Urinary bladder (tissue), 4 donors: ENCODE measurements around the gene L3MBTL4. TPM values are rescaled to one million over a fixed set of nuclear protein-coding genes. Genes with fewer than 3 reads are reported as not detected.

Source experiments
- DNase-seq: peaks from one replicate; pipeline ENCODE4 v3.0.0-alpha.2; 2015; ENCODE audit errors: extremely low spot score
- H3K27ac ChIP-seq: one replicate; pipeline ENCODE4 v1.5.1; 2013; ENCODE audit warnings: low read depth, mild to moderate bottlenecking, moderate library complexity
- H3K36me3 ChIP-seq: one replicate; pipeline ENCODE4 v1.6.1; 2013; ENCODE audit warnings: mild to moderate bottlenecking, moderate library complexity; ENCODE audit not compliant: insufficient read depth
- H3K4me1 ChIP-seq: one replicate; pipeline ENCODE4 v1.6.1; 2013; ENCODE audit warnings: mild to moderate bottlenecking, moderate library complexity; ENCODE audit not compliant: insufficient read depth
- H3K4me3 ChIP-seq: one replicate; pipeline ENCODE4 v1.5.1; 2013; ENCODE audit warnings: low read depth, low read length
- WGBS: extraction: QIAGEN DNeasy Blood & Tissue Kit; methylation state at CpG from one replicate; pipeline ENCODE4 v1.1.7; 2013; 5-methylcytosine and 5-hydroxymethylcytosine counted together
- polyA plus RNA-seq: library from polyadenylated mRNA; stranded (reverse); fragments of 200-250 nt; gene quantifications from one replicate; pipeline ENCODE4 v1.2.3, GENCODE V29; 2013
- total RNA-seq: library from RNA; depleted of rRNA; stranded (reverse); fragments of >200 nt; gene quantifications from one replicate; pipeline ENCODE4 v1.2.3, GENCODE V29; 2014
- donor health status: healthy with polysubstance abuse.
- donor health status: healthy.

The L3MBTL4 gene
- total and polyA plus RNA-seq, 2 donors = 0.98 to 6.7 TPM

DNA sequence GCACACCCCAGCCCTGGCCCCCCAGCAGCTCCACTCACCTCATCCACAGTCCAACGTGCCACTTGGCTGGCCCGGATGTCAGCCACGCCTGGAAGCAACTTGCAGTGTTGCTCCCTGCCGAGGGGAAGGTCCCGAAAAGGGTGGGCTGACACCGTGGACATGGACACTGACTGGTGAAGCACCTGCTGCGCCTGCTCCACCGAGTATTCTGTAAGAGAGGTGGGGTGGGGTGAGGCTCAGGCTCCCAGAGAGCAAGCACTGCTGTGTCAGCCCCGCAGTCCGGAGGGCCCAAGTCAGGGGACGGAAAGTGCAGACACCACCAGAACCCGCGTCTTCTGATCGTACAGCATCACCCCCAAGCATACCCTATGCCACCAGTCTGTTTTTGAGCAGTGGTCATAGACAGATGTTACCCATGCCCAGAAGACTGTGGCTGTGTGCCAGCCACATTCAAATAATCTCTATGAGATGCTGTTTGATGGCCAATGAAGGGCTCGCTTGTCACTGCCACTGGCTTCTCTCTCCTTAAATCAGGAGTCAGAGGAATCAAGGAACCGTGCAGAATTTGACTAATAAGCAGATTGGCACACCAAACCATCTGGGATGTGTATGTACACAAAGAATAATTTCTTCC, 445.2 kb downstream of the L3MBTL4 start:
- WGBS = 85% methylated on average over 16 of the region's 16 CpGs
- H3K4me3 ChIP-seq = no peak overlapping the region
- H3K27ac ChIP-seq = no peak overlapping the region
- no peak for DNase-seq
- H3K36me3 ChIP-seq = no peaks in the 10 kb centered on the region
- no peaks in the 10 kb centered on the region for H3K4me1 ChIP-seq

DNA sequence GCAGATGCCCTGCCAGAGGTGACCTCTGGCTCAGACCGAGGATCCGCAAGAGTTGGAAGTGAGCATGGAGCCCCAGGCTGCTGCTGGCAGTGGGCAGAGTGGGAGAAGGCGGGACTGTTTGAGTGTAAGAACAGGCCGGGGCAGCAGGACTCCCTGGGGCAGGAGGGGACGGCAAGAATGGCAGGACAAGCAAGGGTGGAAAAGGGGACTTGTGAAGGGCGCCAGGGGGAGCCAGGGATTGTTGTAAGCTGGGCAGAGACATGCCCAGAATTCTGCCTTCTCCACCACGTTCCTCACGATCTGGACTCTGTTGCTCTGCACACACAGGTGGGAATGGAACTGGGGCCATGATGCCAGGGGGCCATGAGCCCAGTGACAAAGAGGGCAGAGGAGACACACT, 447.0 kb downstream of the L3MBTL4 start:
- 93% methylated on average over 8 of the region's 8 CpGs for WGBS
- Histone ChIP-seq H3K4me1 (no peaks in the 10 kb centered on the region), H3K27ac (no peak overlapping the region), H3K4me3 (no peak overlapping the region), H3K36me3 (no peaks in the 10 kb centered on the region)
- DNase-seq = no peak

DNA sequence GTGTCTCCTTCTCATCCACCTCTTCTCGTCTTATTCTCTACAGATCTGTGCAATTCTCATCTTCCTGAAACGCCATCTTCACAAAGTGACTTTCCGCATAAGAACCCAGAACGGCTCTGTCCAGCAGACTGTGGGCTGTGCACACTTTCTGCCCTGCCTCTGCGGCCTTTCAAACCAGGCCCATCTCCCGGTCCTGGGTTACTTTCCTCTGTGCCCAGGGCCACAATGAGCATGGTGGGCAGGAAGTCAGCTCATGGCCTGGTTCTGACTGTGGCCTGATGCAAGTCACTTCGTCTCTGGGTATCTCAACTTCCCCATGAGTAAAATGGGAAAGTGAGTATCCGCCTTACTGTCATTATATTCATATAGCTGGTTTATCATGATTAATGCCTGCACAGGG, 447.7 kb downstream of the L3MBTL4 start:
- Histone ChIP-seq H3K4me3 (no peak overlapping the region), H3K4me1 (no peaks in the 10 kb centered on the region), H3K36me3 (no peaks in the 10 kb centered on the region), H3K27ac (no peak overlapping the region)
- WGBS = 85% methylated on average over 8 of the region's 8 CpGs
- DNase-seq = no peak

DNA sequence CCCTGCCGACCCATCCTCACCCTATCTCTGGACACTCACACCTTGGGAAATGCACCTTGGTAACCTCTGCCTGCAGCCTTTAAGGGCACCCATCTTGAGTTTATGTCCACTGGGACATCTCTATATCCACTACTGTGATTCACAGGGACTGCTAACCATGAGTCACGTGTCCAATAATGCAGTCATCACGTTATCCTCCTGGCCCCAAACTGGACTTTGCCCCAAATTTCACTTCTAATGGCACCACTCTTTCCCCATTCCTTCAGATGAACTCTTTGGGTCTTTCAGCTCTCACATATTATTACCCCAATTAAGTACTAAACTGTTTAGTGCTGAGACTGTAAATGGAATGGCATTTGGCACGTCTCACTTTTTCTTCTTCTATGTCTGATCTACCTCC, 448.2 kb downstream of the L3MBTL4 start:
- H3K36me3 ChIP-seq = no peaks in the 10 kb centered on the region
- H3K27ac ChIP-seq = no peak overlapping the region
- 75% methylated on average over 4 of the region's 4 CpGs for WGBS
- H3K4me3 ChIP-seq = no peak overlapping the region
- no peaks in the 10 kb centered on the region for H3K4me1 ChIP-seq
- DNase-seq = no peak

DNA sequence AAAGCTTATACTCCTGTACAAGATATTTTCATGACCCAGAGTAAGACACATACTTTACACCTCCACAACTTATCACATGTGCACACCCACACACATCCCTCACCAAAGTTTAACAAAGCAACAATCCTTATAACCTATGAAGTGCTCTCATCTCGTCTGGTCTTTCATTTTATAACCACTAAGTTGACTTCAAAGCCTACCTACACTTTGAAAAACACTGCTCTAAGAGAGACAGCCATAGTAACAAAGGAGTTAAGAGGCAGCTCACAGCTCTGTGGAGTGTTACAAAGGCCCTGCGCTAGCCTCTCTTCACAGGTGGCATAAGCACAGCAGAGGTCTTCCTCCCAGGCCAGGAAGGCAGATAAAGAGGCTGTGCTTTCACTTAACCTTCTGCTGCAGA, 449.7 kb downstream of the L3MBTL4 start:
- Histone ChIP-seq H3K4me3 (no peak overlapping the region), H3K36me3 (no peaks in the 10 kb centered on the region), H3K27ac (no peak overlapping the region), H3K4me1 (no peaks in the 10 kb centered on the region)
- DNase-seq = no peak
- WGBS = 49% methylated on average over 2 of the region's 2 CpGs

DNA sequence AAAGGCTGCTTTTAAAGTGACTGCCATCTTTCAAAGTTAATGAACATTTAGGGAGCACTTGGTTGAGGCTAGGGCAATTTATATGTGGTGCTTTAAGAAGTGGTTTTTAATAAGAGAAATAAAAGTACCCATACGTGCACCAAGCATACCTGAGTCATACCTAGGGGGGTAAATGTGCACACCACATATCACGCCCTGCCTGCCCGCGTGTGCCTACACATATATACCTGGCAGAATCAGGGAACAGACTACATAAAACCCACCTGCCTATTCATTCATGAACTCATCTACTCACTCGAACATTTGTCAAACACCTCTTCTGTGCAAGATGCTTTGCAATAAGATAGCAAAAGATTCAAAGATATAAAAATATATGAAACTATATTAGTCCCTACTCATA, 450.1 kb downstream of the L3MBTL4 start:
- Histone ChIP-seq H3K36me3 (no peaks in the 10 kb centered on the region), H3K27ac (no peak overlapping the region), H3K4me3 (no peak overlapping the region), H3K4me1 (no peaks in the 10 kb centered on the region)
- no peak for DNase-seq
- WGBS = 84% methylated on average over 5 of the region's 5 CpGs

DNA sequence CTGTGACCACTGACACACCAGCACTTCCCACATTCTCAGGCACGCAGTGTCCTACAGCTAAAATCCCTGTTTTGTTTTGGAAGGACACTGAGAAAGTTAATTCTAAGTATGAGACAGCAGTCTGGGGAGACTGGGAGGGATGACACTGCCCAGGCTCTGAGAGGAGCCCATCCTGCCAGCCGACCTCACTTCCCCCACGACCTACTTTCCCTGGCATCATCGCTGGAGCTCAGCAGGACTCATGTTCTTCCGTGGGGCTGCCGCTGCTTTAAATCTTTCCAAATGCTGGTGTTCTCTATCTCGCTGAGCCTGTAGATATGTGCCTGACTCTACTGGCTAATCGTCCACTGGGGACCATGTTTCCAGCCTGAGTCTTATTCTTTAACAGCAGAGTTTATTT, 450.6 kb downstream of the L3MBTL4 start:
- Histone ChIP-seq H3K27ac (no peak overlapping the region), H3K36me3 (no peaks in the 10 kb centered on the region), H3K4me1 (no peaks in the 10 kb centered on the region), H3K4me3 (no peak overlapping the region)
- WGBS = 73% methylated on average over 8 of the region's 8 CpGs
- DNase-seq = no peak

DNA sequence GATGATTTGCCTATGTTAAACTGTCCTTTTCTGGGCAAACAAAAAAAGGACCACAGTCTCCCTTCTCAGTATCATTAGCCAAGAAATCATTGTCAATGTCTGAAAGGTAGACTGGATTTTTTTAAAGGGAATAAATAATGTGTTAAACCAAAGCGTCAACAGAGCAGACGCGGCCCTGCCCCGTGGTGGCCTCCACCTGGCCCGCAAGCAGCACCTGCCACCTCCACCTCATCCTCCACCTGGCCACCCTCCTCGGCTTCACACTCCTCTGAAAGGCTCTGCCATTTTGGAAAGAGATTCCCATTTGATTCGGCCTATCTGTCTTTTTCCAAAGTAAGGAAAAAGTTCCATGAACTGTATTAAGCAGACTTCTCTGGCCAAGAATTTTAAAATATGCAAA, 451.4 kb downstream of the L3MBTL4 start:
- H3K4me1 ChIP-seq = no peaks in the 10 kb centered on the region
- no peak overlapping the region for H3K4me3 ChIP-seq
- no peak overlapping the region for H3K27ac ChIP-seq
- DNase-seq = no peak
- no peaks in the 10 kb centered on the region for H3K36me3 ChIP-seq
- 94% methylated on average over 7 of the region's 7 CpGs for WGBS

DNA sequence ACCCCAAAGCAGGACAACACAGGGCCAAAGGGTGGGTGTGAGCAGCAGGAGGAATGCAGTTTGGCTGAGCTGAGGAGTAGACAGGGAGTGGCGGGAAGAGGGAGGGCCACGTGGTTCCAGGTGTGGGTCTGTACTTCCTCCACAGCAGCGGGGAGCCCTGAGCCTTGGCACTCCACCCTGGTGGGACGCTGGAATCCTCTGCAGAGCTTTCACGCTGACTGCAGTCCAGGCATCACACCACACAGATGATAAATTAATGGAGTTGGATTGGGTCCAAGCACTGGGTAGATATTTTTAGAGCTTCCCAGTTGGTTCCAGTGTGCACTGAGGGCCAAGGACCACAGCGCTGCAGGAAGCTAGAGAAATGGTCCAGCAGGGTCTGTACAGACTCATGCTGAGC, 452.3 kb downstream of the L3MBTL4 start:
- WGBS = 40% methylated on average over 6 of the region's 6 CpGs
- no peak for DNase-seq
- no peaks in the 10 kb centered on the region for H3K4me1 ChIP-seq
- H3K4me3 ChIP-seq = no peak overlapping the region
- no peaks in the 10 kb centered on the region for H3K36me3 ChIP-seq
- no peak overlapping the region for H3K27ac ChIP-seq

DNA sequence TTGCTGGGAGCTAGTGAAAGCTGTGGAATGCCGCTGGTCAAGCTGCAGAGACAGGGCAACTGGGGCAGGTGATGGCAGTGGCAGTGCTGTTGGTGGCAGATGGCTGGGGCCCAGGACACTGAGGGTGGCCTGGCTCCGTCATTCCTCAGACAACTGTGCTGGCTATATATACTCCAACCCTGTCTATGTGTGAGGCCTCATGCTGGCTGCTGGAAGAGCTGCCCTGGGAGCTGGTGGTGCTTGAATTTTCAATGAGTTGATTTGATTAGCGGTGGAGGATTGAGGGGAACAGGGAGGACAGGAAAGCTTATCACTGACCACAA, 452.9 kb downstream of the L3MBTL4 start:
- 95% methylated on average over 3 of the region's 3 CpGs for WGBS
- Histone ChIP-seq H3K4me1 (no peaks in the 10 kb centered on the region), H3K36me3 (no peaks in the 10 kb centered on the region), H3K27ac (no peak overlapping the region), H3K4me3 (no peak overlapping the region)
- no peak for DNase-seq

DNA sequence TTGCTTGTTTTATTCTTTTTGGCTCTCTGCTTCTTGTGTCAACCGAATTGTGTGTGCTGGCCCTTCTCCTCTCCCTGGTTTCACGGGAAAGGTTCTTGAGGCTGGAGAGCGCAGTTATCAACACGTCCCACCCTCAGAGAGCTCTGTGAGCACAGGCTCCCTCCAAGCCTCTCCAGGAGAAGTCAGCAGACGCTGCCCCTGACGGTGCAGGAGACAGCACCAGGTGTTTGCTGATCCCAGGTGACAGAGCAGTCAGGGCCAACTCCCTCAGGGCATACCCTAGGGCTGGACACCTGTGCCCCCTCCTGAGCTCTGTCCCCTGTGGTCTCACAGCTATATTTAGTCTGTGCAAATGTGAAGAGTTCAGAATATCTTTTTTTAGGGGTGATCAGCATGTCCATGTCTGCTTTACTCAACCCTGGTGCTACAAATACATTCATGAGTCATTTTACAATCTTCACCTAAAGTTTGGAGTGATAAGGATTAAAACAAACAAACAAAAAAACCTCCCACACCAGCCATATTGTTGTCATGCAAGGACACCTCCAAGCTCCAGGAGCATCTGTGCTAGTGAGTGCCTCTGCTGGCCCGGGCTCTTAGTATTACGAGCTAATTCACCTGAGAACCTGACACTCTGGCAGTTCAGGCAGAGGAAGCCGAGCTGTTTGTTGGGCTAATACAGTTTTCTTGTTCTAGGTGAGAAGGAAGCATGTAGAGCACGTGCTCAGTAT, 453.4 kb downstream of the L3MBTL4 start:
- H3K27ac ChIP-seq = no peak overlapping the region
- no peaks in the 10 kb centered on the region for H3K36me3 ChIP-seq
- no peaks in the 10 kb centered on the region for H3K4me1 ChIP-seq
- 61% methylated on average over 10 of the region's 10 CpGs for WGBS
- DNase-seq = no peak
- no peak overlapping the region for H3K4me3 ChIP-seq

DNA sequence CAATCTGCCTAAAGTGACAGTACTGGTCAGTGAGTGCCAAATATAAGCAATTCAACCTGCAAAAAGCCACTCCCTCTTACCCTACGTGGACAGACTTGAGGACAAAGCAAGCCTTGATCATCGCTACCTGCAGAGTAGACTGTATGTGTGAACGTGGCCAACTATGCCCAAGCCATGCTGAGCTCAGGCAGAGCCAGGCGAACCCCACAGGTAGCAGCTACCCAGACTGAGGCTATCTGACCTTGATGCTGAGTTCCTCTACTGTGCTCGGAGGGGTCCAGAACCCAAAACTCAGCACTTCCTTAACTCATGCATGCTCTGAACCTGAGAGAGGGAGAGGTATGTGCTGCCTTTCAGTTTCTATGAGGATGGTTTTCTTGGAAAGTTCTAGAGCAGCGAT, 455.9 kb downstream of the L3MBTL4 start:
- no peak for DNase-seq
- Histone ChIP-seq H3K4me1 (no peaks in the 10 kb centered on the region), H3K4me3 (no peak overlapping the region), H3K36me3 (no peaks in the 10 kb centered on the region), H3K27ac (no peak overlapping the region)
- 90% methylated on average over 6 of the region's 6 CpGs for WGBS

DNA sequence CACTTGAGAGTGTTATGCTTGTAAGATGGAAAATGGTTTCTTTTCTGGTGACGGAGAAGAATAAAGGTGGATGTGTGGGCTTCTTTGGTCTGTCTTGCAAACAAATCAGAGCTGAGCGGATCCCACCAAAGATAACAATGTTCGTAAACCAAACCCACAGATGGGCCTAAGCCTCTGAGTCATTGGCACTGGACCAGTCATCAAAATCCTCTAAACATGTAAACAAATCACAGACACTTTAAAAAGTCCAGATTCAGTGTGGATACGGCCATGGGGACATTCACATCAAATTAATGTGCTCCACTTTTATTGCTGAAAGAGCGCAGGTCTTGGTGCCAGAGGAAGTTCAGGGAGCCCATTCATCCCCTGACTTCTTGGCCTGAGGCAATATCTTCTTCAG, 458.9 kb downstream of the L3MBTL4 start:
- H3K4me1 ChIP-seq = no peaks in the 10 kb centered on the region
- H3K36me3 ChIP-seq = no peaks in the 10 kb centered on the region
- no peak overlapping the region for H3K4me3 ChIP-seq
- DNase-seq = no peak
- no peak overlapping the region for H3K27ac ChIP-seq
- whole genome bisulfite sequencing = 48% methylated on average over 5 of the region's 5 CpGs

DNA sequence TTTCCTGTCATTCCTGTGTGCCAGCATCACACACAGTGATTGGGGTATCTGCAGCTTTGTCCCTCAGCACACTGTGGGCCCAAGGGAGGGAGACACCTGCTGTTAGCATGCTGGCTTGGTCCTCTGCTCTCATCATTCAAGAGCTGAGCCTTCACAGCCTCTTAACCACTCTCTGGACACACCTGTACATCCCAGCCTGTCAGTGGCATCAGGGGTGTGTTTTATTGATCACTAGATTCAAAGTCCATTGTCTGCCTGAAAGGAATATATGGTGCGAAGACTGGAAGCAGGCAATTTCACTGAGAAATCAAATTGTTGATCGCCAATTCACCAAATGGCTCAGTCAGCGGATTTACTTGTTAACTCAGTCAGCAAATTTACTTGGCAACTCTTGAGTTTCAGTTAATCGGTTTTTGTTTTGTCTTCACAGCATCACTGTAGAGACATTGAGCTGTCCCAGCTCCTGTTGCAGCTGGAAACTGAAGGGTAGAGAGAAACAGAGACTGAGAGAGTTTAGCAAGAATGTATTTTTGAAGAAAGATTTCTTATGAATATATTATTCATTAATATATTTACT, 463.1 kb downstream of the L3MBTL4 start:
- Histone ChIP-seq H3K4me1 (no peaks in the 10 kb centered on the region), H3K36me3 (no peaks in the 10 kb centered on the region), H3K4me3 (no peak overlapping the region), H3K27ac (no peak overlapping the region)
- WGBS = 87% methylated on average over 4 of the region's 4 CpGs
- no peak for DNase-seq
